ENCODE data around the gene CC2D2A. TPM values are rescaled to one million over a fixed set of nuclear protein-coding genes. Genes with fewer than 3 reads are reported as not detected.
A peak's percentile ranks its signal among the peaks of the same experiment; 100 is the strongest.

The CC2D2A gene
- total and polyA plus RNA-seq, 9 of the 15 experiments (the other 6 are each of a cell fraction or from before 2014, with no cell fraction given), result 0.36 to 2.5 (median 1.6) TPM

DNA sequence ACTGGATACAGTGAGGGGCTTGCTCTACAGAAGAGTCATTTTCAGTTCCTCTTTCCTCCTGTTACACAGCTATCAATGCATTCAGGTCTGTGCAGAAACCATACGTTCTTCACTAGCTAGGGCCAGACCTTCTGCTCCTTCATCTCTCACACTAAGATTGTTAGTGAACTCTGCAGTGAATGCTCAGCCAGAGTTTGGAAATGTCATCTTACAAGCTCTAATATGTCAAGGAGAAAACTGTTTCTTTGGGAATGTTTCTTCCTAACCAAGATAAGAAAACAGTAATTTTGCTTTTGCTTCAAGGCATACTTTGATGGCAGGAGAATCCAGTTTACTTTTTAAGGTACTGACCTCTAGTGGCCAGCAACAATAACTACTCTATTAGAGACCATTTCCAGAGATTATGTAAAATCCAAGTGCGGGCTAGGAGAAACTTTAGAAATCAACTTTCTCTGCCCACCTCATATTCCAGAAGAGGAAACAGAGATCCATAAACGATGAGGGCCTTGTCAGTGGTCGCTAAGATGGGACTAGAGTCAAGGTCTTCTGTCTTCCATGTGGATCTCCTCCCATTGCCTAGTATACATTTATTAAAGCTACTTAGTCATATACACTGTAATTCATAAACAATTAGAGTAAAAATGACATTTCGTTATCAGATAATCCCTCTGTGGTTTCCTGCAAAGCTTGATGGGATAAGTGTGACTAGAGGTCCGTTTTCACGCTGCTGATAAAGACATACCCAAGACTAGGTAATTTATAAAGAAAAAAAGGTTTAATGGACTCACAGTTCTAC lies 12.1 kb upstream of the CC2D2A start (continued):
- TF ChIP-seq, protein P1, sequence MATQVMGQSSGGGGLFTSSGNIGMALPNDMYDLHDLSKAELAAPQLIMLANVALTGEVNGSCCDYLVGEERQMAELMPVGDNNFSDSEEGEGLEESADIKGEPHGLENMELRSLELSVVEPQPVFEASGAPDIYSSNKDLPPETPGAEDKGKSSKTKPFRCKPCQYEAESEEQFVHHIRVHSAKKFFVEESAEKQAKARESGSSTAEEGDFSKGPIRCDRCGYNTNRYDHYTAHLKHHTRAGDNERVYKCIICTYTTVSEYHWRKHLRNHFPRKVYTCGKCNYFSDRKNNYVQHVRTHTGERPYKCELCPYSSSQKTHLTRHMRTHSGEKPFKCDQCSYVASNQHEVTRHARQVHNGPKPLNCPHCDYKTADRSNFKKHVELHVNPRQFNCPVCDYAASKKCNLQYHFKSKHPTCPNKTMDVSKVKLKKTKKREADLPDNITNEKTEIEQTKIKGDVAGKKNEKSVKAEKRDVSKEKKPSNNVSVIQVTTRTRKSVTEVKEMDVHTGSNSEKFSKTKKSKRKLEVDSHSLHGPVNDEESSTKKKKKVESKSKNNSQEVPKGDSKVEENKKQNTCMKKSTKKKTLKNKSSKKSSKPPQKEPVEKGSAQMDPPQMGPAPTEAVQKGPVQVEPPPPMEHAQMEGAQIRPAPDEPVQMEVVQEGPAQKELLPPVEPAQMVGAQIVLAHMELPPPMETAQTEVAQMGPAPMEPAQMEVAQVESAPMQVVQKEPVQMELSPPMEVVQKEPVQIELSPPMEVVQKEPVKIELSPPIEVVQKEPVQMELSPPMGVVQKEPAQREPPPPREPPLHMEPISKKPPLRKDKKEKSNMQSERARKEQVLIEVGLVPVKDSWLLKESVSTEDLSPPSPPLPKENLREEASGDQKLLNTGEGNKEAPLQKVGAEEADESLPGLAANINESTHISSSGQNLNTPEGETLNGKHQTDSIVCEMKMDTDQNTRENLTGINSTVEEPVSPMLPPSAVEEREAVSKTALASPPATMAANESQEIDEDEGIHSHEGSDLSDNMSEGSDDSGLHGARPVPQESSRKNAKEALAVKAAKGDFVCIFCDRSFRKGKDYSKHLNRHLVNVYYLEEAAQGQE (IDR thresholded peaks at IDR 0.05; ENCODE audit: borderline replicate concordance), result peak; percentile 52; the same call in 1 of the 2 replicates
- TF ChIP-seq, protein P1 (CRISPR knock-in tag; IDR thresholded peaks at IDR 0.05; ENCODE audit: low read depth), result no peak
- TF ChIP-seq L3MBTL2 (IDR thresholded peaks at IDR 0.05), result no peak
- TF ChIP-seq KHSRP (IDR thresholded peaks at IDR 0.05), result no peak
- TF ChIP-seq, protein P2, sequence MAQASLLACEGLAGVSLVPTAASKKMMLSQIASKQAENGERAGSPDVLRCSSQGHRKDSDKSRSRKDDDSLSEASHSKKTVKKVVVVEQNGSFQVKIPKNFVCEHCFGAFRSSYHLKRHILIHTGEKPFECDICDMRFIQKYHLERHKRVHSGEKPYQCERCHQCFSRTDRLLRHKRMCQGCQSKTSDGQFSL (CRISPR knock-in tag; IDR thresholded peaks at IDR 0.05), result no peak
- TF ChIP-seq, protein P2 (tag; IDR thresholded peaks at IDR 0.05), result no peak
- no peak for TF ChIP-seq HMG20B (CRISPR knock-in tag; IDR thresholded peaks at IDR 0.05)
- TF ChIP-seq ZNF696 (CRISPR knock-in tag; conservative IDR thresholded peaks at IDR 0.05), result no peak
- TF ChIP-seq, protein P3, sequence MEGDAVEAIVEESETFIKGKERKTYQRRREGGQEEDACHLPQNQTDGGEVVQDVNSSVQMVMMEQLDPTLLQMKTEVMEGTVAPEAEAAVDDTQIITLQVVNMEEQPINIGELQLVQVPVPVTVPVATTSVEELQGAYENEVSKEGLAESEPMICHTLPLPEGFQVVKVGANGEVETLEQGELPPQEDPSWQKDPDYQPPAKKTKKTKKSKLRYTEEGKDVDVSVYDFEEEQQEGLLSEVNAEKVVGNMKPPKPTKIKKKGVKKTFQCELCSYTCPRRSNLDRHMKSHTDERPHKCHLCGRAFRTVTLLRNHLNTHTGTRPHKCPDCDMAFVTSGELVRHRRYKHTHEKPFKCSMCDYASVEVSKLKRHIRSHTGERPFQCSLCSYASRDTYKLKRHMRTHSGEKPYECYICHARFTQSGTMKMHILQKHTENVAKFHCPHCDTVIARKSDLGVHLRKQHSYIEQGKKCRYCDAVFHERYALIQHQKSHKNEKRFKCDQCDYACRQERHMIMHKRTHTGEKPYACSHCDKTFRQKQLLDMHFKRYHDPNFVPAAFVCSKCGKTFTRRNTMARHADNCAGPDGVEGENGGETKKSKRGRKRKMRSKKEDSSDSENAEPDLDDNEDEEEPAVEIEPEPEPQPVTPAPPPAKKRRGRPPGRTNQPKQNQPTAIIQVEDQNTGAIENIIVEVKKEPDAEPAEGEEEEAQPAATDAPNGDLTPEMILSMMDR (IDR thresholded peaks at IDR 0.05 in 2 of 3, conservative IDR thresholded peaks at IDR 0.05 in 1 of 3; ENCODE audit: insufficient read depth in 2 of 3, low read depth in 1 of 3, low read length in 3 of 3), result peak; percentile 42 to 79 (median 66); a peak in 5 of 6 replicates
- TF ChIP-seq, protein P4, sequence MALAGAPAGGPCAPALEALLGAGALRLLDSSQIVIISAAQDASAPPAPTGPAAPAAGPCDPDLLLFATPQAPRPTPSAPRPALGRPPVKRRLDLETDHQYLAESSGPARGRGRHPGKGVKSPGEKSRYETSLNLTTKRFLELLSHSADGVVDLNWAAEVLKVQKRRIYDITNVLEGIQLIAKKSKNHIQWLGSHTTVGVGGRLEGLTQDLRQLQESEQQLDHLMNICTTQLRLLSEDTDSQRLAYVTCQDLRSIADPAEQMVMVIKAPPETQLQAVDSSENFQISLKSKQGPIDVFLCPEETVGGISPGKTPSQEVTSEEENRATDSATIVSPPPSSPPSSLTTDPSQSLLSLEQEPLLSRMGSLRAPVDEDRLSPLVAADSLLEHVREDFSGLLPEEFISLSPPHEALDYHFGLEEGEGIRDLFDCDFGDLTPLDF (CRISPR knock-in tag; IDR thresholded peaks at IDR 0.05), result no peak
- TF ChIP-seq KAT2B (IDR thresholded peaks at IDR 0.05; ENCODE audit: low read depth, low read length), result no peak
- TF ChIP-seq RAD21 (CRISPR knock-in tag; conservative IDR thresholded peaks at IDR 0.05 in 1 of 2, IDR thresholded peaks at IDR 0.05 in 1 of 2), result peak; percentile 64 to 77
- TF ChIP-seq SMC3 (conservative IDR thresholded peaks at IDR 0.05; ENCODE audit: insufficient read depth, low read depth, low read length), result 0 out of 2 replicates have a peak, but pooled peaks have one; percentile 27
- TF ChIP-seq U2AF2 (optimal IDR thresholded peaks at IDR 0.05; ENCODE audit: low read depth, low read length), result no peak
- no peak for TF ChIP-seq GATAD2B (IDR thresholded peaks at IDR 0.05; ENCODE audit: borderline replicate concordance)

Data from K562 (cell line).